Measurements from ENCODE around the gene SLC22A4.

SLC22A4 gene

DNA sequence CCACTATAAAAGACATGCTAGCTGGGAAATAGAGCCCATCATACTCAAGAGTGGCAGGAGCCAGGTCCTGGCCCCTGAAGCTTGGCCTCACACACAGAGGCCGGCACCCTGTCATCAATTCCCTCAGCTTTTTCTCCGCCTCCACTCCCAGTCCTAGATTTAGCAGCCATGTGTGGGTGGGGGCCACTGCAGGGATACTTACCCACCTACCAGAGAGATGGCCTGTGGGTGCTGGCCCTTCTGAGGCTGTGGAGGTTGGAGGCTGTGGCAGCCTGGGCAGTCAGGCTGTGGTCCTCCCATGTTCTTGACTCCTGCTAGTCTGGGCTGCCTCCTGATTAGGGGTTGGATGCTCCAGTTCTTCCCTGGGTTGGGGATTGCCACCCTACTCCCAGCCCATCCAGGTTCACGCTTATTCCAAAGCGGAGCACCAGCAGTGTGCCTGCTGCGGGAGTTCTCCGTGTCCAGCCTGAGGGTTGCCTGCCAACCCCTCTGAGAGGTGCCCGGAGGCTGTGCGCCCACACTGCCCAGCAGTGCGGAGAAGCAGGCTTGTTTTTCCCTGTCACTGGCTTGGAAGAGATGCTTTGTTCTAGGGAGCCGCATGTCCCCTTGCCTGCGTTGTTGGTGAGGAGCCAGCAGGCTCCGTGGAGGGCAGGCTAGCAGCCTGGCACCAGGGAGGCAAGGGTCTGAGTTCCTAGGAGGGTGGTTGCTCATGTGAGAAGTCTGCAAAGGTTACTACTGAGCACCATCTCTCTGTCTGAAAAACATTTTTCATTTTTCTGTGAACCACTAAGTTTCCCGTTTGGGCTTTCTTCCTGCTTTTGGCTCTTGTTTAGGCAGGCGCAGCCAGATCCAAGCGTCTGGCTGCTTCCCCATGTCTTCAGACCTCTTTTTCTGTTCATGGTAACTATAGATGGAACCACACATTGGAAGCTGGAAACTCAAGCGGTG is 82.8 kb downstream of the SLC22A4 start:
- no peak for DNase-seq (ENCODE audit: low read depth in 3 of 3)

DNA sequence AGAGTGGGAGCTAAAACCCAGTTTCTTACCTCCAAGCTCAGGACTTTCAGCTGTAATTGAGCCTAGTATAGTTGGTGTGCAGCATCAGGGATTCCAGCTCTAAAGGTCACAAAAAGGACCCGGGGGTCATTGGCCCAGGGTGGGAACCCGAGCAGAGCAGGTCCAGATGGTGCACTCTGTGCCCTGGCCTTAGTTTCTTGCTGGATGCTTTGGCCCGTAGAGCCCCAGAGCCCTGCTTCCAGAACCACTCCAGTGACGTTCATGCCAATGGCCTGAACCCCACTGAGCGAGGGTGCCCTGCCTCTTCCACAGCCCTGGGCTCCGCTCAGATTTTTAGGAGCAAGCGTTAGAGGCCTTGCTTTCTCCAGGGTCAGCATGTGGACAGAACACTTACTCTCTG is 83.5 kb downstream of the SLC22A4 start:
- no peak for DNase-seq (ENCODE audit: low read depth in 3 of 3)

DNA sequence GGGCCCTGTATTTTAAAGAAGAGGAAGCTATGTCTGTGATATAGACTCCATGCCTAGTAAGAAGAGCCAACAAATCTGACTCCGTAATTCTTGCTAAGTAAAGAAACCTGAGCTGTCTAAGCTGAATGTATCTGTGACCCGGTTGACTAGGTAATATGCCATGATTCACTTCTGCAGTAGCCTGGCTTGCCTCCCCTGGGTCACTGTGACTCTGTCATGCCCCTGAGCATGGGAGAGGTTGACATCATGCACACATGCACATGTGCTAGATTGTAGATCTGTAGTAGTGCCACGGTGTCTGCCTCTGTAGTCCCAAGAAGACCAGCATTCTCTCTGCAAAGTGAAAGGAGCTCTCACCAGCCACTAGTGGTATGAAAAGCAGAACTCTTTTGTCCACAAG is 84.4 kb downstream of the SLC22A4 start:
- no peak for DNase-seq (ENCODE audit: low read depth in 3 of 3)

DNA sequence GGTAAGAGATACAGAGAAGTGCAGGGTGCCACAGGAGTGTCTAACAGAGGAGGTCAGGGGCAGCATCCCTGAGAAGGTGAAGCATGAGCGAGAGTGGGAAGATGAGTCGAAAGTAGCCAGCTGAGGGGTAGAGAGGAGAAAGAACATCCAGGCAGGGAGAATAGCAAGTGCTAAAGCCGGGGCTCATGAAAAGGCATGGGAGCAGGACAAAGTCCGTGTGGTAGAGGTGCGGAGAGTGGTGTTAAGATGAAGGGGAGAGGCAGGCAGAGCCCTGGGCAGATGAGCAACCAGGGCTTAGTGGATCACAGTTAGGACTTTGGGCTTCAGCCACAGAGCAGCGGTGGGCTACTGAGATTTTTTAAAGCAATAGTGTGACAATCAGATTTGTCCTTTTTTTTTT is 85.9 kb downstream of the SLC22A4 start:
- DNase-seq (ENCODE audit: low read depth in 3 of 3): no peak

DNA sequence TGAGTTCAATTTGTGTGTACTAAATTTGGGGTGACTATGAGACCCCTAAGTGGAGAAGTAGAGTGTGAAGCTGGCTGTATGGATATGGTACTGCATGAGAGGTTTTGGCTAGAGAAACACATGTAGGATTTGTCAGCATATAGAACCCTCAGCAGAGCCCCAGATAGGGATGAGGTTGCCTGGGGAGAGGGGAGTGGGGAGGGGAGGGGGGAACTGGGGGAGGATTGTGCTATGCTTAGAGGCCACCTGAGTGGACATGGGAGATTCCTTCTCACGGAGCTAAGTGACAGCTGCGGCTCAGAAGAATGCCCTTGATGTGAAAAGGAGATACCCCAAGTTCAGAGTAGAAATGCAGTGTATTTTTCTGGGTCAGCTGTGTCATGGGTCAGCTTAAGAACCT is 86.5 kb downstream of the SLC22A4 start:
- DNase-seq (ENCODE audit: low read depth in 3 of 3): no peak

DNA sequence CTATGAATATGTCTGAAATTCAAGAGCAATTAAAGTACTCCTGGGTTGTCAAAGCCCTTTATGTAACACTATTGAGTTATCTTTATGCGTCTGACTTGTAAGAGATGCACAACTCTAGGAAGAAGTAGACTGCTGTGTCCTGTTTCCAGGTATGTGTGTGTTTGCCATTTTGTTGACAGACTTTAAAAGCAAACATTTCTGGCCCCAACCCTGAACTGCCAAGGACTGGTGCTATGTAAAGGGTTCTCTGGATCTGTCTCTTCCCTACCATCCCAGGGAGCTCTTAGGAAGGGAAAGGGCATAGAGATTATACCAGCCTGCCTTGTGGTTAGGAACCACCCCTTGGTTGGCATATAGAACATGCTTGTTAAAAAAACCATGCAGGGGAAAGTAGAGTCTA is 87.4 kb downstream of the SLC22A4 start:
- DNase-seq (ENCODE audit: low read depth in 3 of 3): no peak

DNA sequence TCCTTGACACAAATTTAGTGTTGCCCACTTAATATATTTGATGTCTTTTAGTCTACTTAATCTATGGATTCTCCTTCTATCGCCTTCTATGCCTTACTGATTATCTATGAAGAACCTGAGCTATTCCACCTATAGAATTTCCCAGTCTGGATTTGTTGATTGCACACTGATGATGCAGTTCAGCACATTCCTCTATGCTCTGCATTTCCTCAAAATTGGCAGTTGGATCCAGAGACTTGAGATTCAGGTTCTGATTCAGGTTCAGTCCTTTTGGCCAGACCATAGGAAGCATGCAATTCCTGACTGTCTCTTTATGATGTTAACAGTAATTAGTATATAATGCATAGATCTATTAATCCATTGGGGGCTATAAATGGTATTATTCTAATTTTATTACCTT is 89.1 kb downstream of the SLC22A4 start:
- no peak for DNase-seq (ENCODE audit: low read depth in 3 of 3)

DNA sequence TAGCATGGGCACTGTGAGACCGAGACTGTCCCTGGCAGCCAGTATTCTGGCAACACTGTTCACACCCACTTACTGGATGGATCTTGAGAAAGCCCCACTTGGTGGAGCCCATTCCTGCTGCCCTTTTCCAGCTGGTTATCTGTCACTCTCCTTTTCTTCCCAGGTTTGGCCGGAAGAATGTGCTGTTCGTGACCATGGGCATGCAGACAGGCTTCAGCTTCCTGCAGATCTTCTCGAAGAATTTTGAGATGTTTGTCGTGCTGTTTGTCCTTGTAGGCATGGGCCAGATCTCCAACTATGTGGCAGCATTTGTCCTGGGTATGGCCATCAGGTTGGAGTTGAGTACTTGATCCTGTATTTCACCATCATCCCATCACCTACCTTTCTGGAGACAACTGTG is 89.8 kb downstream of the SLC22A4 start:
- DNase-seq (ENCODE audit: low read depth in 3 of 3): no peak

DNA sequence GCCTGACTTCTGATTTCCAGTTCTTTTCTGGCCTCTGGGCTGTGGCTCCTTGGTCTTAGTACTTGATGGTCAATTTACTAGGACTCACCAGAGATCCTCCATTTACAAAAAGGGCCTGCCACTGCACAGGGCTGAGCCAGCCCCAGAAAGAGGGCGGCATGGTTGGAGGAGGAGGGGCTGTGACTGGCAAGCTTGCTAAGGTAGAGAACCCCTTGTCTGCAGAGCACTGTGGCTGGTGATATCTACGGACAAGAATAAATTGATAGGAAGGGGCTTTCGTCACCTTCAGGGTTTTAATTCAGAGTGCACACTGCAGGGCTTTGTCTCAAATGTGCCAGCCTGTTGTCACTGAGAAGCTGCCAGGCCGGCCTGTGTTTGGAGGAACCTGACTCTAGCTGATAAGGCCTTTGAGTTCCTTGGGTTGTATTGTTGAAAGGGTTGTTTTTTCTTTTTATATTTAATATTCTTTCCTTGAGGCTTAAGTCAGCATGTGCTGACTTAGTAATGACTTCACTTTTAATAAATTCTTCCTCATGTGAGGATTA is 90.4 kb downstream of the SLC22A4 start:
- no peak for DNase-seq (ENCODE audit: low read depth in 3 of 3)

DNA sequence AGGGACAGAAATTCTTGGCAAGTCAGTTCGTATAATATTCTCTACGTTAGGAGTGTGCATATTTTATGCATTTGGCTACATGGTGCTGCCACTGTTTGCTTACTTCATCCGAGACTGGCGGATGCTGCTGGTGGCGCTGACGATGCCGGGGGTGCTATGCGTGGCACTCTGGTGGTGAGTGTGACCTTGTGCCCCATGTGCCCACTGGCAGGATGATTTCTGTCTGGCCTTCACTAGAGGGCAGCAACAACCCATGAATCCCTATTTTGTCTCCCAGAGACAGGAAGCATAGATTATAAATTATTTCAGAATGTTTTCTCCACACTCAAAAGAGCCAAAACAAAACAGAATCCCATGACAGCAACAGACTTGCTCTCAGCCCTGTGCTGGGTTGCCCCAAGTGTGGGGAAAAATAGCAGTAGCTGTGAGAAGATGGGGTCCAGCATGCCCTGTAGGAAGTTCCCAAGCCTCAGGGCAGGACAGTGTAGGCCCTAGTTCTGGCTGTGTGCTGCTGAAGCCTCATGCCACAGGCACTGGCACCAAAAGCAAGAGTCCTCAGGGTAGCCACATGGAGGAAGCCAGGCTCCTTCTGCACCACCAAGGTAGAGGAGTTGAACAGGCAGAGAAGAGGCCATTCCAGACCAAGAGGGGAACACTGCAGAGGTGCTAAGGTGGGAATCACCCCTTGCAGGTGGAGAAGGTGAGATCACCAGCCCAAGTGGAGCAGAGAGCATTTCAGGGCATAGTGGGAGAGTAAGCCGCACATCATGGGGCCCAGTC is 91.3 kb downstream of the SLC22A4 start:
- peak in 2 of 3 experiments; percentile 40 to 45 for DNase-seq (ENCODE audit: low read depth in 3 of 3)

DNA sequence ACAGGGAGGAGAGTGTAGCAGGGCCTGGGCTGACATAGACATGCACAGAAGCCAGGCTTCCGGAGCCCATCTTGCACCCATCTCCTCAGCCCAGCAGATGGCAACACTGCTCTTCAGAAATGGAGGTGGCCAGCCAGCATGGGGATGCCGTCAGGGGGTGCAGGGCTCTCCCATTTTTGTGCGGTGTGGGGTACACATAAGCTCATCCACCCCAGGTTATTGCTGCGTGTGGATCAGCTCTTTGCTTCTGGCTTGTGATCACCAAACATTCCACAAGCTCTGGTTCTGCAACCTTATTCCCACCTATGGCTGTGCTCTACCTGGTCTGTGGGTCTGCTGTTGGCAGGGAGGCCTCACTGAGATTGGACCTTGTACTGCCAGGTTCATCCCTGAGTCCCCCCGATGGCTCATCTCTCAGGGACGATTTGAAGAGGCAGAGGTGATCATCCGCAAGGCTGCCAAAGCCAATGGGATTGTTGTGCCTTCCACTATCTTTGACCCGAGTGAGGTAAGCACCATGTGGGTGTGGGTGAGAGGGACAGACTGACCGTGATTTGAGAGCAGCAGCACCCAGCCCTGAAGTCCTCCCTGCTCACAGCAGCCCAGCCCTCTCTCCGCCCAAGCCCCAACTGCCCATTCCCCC is 92.6 kb downstream of the SLC22A4 start:
- peak; percentile 58 to 75 (median 59) for DNase-seq (ENCODE audit: low read depth in 3 of 3)

DNA sequence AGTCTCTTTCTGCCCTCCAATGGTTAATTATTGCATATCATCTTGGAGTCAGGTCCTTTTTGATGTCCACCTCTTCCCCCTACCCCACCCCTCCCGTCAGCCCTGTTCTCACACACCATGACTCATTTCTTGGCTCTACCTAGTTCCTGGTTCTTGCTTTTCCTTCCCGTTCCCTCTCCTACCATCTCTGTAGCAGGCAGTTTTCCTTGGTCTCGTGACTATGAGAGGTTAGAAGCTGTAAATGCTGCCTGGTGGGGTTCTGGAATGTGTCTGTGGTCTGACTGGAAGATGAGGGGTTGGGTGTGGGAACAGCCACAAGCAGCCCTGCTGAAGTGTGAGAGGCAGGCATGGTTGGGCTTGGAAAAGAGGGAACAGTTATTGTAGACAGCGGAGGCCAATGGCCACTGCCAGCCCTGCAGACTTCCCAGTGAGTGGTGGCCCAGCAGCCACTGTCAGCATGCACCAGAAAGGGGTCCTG is 93.5 kb downstream of the SLC22A4 start:
- no peak for DNase-seq (ENCODE audit: low read depth in 3 of 3)

DNA sequence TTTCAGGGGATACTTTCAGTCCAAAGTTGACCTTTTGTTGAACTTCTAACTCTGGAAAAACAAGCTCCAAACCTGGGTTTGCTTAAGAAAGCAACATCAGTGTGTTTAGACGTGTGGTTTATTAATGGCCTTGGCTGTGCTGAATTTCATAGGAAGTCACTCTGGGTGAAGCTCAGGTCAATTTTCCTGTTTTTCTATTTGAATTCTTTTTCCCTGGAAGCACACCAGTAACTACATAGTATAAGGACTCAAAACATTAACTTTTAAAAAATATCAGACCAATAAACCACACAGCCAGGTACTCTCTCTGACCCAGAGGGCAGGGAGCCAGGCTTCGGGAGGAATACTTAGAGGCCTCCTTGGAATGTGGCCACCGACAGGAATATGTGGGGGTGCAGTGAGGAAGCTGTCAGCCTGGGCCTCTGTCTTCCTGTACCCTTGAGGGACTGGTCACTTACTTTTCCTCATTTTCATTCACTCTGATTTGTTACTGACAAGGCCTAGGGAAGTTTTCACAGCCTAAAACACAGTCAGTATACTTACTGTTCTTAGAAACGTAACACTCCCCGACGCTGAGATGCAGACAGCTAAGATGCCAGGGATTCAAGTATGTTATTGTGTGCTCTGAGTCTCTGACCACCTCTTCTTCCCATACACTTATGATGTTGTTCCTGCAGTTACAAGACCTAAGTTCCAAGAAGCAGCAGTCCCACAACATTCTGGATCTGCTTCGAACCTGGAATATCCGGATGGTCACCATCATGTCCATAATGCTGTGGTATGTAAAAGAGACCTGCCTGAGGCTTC is 94.3 kb downstream of the SLC22A4 start:
- DNase-seq (ENCODE audit: low read depth in 3 of 3): no peak

DNA sequence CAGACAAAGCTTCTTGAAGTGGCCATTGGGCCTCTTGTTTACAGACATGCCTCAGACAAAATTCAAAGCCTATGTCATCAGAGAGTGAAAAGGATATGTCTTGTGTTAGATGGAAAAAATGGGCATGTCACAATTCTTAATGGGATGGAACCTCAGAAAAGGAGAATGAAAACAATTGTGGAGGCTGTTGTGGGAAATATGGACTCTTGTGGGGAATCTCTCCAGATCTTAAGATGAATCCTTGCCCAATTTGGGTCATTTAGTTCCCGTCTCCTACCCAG is 94.8 kb downstream of the SLC22A4 start:
- DNase-seq (ENCODE audit: low read depth in 3 of 3): no peak

DNA sequence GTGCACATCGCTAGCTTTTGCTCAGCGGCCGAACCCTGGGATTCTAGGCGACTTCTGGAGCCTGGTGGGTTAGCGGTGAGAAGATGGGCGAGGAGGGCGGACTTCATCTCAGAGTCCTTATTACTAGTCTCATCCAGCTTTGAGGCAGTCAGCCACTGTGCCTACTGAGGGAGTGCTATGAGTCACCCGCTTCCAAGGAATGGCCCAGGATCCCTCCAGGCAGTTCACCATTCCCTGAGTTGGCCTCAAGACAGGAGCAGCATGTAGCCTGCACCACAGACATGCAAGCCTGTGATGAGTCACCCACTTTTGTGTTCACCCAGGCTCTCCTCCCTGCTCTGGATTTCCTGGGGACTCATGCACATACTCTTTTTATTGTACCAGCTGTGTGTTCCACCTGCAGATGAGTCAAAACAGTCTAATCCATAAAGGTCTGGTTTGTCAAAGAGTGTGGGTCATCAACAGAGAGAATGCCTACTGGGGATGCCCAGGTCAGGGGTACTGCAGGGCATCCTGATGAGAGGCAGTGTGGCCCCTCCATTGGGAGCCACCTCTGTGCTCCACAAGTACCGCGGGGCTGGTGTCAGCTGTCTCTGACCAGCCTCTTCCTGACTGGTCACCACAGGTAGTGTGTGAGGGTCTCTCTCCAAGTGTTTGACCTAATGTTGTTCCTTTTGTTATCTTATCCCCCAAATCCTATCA is 95.5 kb downstream of the SLC22A4 start:
- DNase-seq (ENCODE audit: low read depth in 3 of 3): no peak

DNA sequence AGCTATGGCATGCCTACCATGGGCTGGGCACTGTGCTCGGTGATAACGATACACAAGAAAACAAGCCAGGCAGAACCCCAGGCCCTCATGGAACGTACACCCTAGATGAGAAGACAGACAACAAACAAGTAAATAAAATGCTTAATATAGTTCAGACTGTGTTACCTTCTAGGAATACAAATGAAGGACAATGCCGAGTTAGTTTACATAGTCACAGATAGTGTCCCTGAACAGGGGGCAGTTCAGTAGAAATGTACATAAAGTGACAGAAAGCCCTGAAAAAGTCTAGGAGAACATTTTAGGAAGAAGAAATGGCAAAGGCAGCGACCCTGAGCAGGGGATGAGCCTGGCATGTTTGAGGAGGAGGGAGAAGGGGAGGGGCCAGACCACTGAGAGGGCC is 97.1 kb downstream of the SLC22A4 start:
- no peak for DNase-seq (ENCODE audit: low read depth in 3 of 3)

DNA sequence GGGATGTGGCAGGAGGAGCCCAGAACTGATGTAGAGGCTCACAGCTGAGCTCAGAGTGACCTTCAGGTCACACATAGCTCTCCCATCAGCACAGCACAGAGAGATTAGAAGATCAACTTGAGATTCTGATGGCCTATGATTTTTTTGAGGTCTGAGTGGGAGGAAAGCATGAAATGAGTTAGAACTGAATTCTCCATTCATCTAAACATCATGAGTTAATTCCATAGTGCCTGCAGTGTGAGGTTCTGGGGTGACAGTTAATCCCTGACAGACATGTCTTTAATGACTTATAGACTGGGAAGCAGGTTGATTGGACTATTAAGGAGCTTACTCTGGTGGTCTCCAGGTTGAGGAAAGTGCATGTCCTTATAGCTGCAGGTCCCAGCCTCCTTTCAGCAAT is 97.7 kb downstream of the SLC22A4 start:
- no peak for DNase-seq (ENCODE audit: low read depth in 3 of 3)

DNA sequence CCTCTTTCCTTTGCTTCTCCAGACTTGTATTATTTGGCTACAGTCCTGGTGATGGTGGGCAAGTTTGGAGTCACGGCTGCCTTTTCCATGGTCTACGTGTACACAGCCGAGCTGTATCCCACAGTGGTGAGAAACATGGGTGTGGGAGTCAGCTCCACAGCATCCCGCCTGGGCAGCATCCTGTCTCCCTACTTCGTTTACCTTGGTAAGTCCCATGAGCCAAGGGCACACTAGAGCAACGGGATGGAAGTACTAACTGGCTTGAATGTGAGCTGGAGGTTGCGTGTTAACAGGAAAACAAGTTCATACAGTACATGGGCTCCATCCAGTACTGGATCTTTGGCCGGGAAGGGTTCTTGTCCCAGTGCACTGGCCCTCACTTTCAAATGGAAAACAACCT is 98.2 kb downstream of the SLC22A4 start:
- DNase-seq (ENCODE audit: low read depth in 3 of 3): no peak

DNA sequence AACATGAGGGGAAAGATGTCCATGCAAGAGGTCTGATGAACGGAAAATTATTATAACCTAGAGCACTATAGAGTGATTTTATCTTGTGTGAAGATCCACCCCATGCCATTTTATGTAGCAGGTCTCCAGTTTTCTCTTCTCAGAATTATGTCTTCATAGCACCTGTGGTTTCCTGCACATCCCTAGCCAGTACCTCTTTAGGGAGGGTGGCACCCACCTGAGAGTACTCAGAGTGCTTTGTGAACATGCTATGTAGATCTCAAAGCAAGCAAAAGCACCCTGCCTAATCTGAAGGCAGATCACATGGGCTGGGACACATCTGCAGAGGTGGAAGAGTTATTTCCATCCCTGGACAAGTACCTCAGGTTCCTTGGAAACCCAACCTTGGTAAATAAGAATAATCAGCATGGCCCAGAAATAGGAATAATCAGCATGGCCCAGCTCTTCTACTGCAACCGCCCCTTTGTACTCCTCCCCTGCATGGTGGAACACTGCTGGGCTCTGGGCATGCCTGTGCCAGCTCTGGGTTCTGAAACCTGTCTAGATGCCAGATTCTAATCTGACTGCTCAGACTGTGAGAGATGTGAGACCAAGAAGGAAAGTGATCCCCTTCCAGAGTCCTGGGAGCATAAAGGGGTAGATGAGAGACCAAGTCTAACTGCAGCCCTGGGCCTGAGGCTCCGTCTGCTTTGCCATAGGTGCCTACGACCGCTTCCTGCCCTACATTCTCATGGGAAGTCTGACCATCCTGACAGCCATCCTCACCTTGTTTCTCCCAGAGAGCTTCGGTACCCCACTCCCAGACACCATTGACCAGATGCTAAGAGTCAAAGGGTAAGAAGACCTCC is 99.0 kb downstream of the SLC22A4 start:
- DNase-seq (ENCODE audit: low read depth in 3 of 3): no peak

Measured in stimulated activated CD4-positive, alpha-beta T cell treated with anti-CD3 and anti-CD28 coated beads, TNF-alpha, amount 100 ng/mL, for 24 hours (primary cell).